ENCODE data around the gene CTNNA3. TPM values are rescaled to one million over a fixed set of nuclear protein-coding genes. Genes with fewer than 3 reads are reported as not detected.

CTNNA3 gene
- total RNA-seq, 2 donors from 2014 or later: 3.2 to 7.2 TPM

- Histone ChIP-seq H3K36me3 (ENCODE audit: control insufficient read depth, insufficient read depth, low read length) (no peaks in the 10 kb centered on the region), H3K9ac (ENCODE audit: extremely low read depth, low read length, poor library complexity, severe bottlenecking) (no peak overlapping the region), H3K4me3 (ENCODE audit: low read length) (no peak overlapping the region), H3K4me1 (ENCODE audit: control insufficient read depth, insufficient read depth, low read length) (no peaks in the 10 kb centered on the region), H3K27ac (ENCODE audit: low read depth, low read length) (no peak overlapping the region), H3K27me3 (ENCODE audit: control insufficient read depth, insufficient read depth, low read length, poor library complexity, severe bottlenecking) (peaks cover 38% of the 10 kb centered on the region), H3K9me3 (ENCODE audit: control insufficient read depth, low read length) (no peaks in the 10 kb centered on the region)
- DNase-seq: no peak
- 91 to 96% methylated on average over 3 to 4 of the region's 4 CpGs for WGBS, 2 experiments (ENCODE audit: insufficient coverage in 1 of 2, insufficient read length in 1 of 2)
- no peaks in the 10 kb centered on the region for H3K36me3 Mint-ChIP-seq (ENCODE audit: low read depth)
- H3K4me1 Mint-ChIP-seq: no peaks in the 10 kb centered on the region
- H3K27ac Mint-ChIP-seq: no peak overlapping the region
- TF ChIP-seq, protein P1, sequence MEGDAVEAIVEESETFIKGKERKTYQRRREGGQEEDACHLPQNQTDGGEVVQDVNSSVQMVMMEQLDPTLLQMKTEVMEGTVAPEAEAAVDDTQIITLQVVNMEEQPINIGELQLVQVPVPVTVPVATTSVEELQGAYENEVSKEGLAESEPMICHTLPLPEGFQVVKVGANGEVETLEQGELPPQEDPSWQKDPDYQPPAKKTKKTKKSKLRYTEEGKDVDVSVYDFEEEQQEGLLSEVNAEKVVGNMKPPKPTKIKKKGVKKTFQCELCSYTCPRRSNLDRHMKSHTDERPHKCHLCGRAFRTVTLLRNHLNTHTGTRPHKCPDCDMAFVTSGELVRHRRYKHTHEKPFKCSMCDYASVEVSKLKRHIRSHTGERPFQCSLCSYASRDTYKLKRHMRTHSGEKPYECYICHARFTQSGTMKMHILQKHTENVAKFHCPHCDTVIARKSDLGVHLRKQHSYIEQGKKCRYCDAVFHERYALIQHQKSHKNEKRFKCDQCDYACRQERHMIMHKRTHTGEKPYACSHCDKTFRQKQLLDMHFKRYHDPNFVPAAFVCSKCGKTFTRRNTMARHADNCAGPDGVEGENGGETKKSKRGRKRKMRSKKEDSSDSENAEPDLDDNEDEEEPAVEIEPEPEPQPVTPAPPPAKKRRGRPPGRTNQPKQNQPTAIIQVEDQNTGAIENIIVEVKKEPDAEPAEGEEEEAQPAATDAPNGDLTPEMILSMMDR (conservative IDR thresholded peaks at IDR 0.05): no peak
- H3K9me3 Mint-ChIP-seq: no peaks in the 10 kb centered on the region
- H3K4me3 Mint-ChIP-seq: no peak overlapping the region
- peaks cover 14% of the 10 kb centered on the region for H3K27me3 Mint-ChIP-seq (ENCODE audit: insufficient read depth)
Observed at GRCh38 chr10:66762218-66762729, 933.7 kb downstream of the CTNNA3 start.

DNA sequence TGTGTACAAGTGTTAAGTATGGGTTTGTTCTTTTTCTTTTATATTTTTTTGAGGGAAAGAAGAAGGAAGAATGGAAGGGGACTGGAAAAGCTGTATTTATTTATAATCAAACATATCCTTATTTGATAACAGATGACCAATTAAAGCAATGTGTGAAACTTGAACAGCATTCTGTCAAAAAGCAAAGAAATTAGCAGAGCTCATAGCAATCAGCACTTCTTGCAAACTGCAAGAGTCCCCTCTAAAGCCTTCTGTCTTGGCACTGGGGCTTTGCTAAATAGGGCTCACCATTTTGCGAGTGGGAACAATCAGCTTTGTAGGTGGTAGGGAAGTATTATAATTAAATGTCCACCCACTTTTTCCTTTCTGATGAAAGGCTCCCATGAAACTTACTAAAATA is 935.1 kb downstream of the CTNNA3 start:
- Histone ChIP-seq H3K9me3 (ENCODE audit: control insufficient read depth, low read length) (no peaks in the 10 kb centered on the region), H3K9ac (ENCODE audit: extremely low read depth, low read length, poor library complexity, severe bottlenecking) (no peak overlapping the region), H3K4me1 (ENCODE audit: control insufficient read depth, insufficient read depth, low read length) (no peaks in the 10 kb centered on the region), H3K27ac (ENCODE audit: low read depth, low read length) (no peak overlapping the region), H3K27me3 (ENCODE audit: control insufficient read depth, insufficient read depth, low read length, poor library complexity, severe bottlenecking) (peaks cover 49% of the 10 kb centered on the region), H3K4me3 (ENCODE audit: low read length) (no peak overlapping the region), H3K36me3 (ENCODE audit: control insufficient read depth, insufficient read depth, low read length) (no peaks in the 10 kb centered on the region)
- H3K9me3 Mint-ChIP-seq: no peaks in the 10 kb centered on the region
- H3K27me3 Mint-ChIP-seq (ENCODE audit: insufficient read depth): peaks cover 25% of the 10 kb centered on the region
- H3K36me3 Mint-ChIP-seq (ENCODE audit: low read depth): no peaks in the 10 kb centered on the region
- no peak overlapping the region for H3K4me3 Mint-ChIP-seq
- H3K4me1 Mint-ChIP-seq: peaks cover 5% of the 10 kb centered on the region
- 100% methylated on average over 1 of the region's 1 CpG; no CpG with 5 or more reads in 1 of the 2 experiments for WGBS, 2 experiments (ENCODE audit: insufficient coverage in 1 of 2, insufficient read length in 1 of 2)
- DNase-seq: no peak
- TF ChIP-seq, protein P1 (conservative IDR thresholded peaks at IDR 0.05): no peak
- H3K27ac Mint-ChIP-seq: no peak overlapping the region

DNA sequence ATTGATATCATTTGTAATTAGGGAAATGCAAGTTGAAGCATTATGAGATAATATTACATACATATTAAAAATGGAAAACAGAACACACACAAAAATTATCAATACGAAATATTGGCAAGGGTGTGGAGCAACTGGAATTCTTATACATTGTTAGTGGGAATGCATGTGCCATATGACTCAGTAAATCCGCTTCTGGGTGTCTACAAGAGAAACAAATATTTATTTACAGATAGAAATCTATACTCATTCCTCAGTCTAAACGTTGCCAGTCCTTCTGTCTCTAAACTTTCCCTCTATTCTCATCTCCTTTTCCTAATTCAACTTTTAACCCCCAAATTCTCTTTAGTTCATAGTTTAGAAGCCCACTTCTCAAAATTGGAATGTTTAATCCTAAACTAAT is 940.5 kb downstream of the CTNNA3 start:
- TF ChIP-seq, protein P1 (conservative IDR thresholded peaks at IDR 0.05): no peak
- H3K4me3 Mint-ChIP-seq: no peak overlapping the region
- Histone ChIP-seq H3K9ac (ENCODE audit: extremely low read depth, low read length, poor library complexity, severe bottlenecking) (no peak overlapping the region), H3K27me3 (ENCODE audit: control insufficient read depth, insufficient read depth, low read length, poor library complexity, severe bottlenecking) (peaks cover 66% of the 10 kb centered on the region), H3K9me3 (ENCODE audit: control insufficient read depth, low read length) (no peaks in the 10 kb centered on the region), H3K27ac (ENCODE audit: low read depth, low read length) (no peak overlapping the region), H3K4me1 (ENCODE audit: control insufficient read depth, insufficient read depth, low read length) (no peaks in the 10 kb centered on the region), H3K4me3 (ENCODE audit: low read length) (no peak overlapping the region), H3K36me3 (ENCODE audit: control insufficient read depth, insufficient read depth, low read length) (no peaks in the 10 kb centered on the region)
- peaks cover 5% of the 10 kb centered on the region for H3K4me1 Mint-ChIP-seq
- WGBS, 2 experiments (ENCODE audit: insufficient coverage in 1 of 2, insufficient read length in 1 of 2): 83% methylated on average over 1 to 2 of the region's 3 CpGs
- no peak for DNase-seq
- peaks cover 38% of the 10 kb centered on the region for H3K27me3 Mint-ChIP-seq (ENCODE audit: insufficient read depth)
- no peak overlapping the region for H3K27ac Mint-ChIP-seq
- no peaks in the 10 kb centered on the region for H3K36me3 Mint-ChIP-seq (ENCODE audit: low read depth)
- no peaks in the 10 kb centered on the region for H3K9me3 Mint-ChIP-seq
